ENCODE results near the gene VPS52.

DNA sequence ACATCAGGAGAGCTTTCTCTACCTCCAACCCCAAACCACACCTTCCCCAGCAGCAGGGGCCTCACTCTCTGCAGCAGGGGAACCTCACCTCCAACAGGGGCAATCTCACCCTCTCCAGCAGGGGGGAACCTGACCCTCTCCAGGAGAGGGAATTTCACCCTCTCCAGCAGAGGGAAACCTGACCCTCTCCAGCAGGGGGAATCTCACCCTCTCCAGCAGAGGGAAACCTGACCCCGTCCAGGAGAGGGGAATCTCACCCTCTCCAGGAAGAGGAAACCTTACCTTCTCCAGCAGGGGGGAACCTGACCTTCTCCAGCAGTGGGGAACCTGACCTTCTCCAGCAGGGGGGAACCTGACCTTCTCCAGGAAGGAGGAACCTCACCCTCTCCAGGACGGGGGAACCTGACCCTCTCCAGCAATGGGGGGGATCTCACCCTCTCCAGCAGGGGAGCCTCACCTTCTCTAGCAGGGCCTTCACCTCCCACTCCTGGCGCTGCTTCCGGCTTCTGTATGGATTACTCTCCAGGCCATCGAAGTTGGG is 8.4 kb upstream of the VPS52 start:
- TF ChIP-seq, protein P1, sequence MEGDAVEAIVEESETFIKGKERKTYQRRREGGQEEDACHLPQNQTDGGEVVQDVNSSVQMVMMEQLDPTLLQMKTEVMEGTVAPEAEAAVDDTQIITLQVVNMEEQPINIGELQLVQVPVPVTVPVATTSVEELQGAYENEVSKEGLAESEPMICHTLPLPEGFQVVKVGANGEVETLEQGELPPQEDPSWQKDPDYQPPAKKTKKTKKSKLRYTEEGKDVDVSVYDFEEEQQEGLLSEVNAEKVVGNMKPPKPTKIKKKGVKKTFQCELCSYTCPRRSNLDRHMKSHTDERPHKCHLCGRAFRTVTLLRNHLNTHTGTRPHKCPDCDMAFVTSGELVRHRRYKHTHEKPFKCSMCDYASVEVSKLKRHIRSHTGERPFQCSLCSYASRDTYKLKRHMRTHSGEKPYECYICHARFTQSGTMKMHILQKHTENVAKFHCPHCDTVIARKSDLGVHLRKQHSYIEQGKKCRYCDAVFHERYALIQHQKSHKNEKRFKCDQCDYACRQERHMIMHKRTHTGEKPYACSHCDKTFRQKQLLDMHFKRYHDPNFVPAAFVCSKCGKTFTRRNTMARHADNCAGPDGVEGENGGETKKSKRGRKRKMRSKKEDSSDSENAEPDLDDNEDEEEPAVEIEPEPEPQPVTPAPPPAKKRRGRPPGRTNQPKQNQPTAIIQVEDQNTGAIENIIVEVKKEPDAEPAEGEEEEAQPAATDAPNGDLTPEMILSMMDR (IDR thresholded peaks at IDR 0.05; ENCODE audit: insufficient read depth, low read depth, low read length), result peak; percentile 66
- no peak for TF ChIP-seq EZH2 (IDR thresholded peaks at IDR 0.05; ENCODE audit: insufficient read depth, low read length)

Data from astrocyte (in vitro differentiated cells and primary cell).